Embryonic facial prominence (tissue), 1 donor: Measurements from ENCODE around the gene GAPVD1.
"Not testable (repeated sequence)": the region's sequence is repeated elsewhere in the genome, so short reads cannot be mapped to it uniquely, and the experiment has no call there.

ENCODE experiments used
- DNase-seq: peaks from one replicate; pipeline ENCODE4 v3.0.0-alpha.2; 2016; ENCODE audit errors: extremely low spot score

Gene GAPVD1

DNA sequence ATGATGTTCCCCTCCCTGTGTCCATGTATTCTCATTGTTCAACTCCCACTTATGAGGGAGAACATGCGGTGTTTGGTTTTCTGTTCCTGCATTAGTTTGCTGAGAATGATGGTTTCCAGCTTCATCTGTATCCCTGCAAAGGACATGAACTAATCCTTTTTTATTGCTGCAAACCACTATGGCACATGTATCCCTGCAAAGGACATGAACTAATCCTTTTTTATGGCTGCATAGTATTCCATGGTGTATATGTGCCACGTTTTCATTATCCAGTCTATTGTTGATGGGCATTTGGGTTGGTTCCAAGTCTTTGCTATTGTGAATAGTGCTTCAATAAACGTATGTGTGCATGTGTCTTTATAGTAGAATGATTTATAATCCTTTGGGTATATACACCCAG lies 54.7 kb downstream of the GAPVD1 start:
- DNase-seq: not testable (repeated sequence)

DNA sequence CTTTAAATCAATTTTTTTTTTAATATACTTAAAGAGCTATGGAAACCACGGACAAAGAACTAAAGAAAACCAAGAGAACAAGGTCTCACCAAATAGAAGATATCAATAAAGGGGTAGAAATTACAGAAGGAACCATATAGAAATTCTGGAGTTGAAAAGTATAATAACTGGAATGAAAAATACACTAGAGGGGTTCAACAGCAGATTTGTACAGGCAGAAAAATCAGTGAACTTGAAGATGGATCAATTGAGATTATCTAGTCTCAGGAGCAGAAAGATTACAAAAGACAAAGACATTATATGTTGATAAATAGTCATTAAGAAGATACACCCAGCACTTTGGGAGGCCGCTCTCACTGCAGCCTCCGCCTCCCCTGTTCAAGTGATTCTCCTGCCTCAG lies 56.1 kb downstream of the GAPVD1 start:
- no peak for DNase-seq

DNA sequence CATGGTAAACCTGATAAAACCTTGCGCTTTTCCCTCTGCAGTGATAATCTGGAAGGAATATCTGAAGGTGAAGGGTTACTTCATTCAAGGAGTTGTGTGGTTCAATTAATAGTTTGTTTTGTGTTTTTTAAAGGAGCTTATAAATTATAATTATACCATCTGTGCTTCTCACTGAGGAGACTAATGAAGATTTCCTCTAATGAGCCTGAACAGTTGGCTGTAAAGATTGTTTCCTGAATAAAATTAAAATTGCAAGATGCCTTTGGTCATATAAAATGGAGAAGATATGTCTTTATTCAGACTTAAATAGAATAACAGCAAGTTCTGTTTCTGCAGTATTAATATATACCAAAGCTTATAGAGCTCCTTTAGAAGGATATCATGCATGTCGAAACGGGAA lies 59.9 kb downstream of the GAPVD1 start:
- DNase-seq: no peak

DNA sequence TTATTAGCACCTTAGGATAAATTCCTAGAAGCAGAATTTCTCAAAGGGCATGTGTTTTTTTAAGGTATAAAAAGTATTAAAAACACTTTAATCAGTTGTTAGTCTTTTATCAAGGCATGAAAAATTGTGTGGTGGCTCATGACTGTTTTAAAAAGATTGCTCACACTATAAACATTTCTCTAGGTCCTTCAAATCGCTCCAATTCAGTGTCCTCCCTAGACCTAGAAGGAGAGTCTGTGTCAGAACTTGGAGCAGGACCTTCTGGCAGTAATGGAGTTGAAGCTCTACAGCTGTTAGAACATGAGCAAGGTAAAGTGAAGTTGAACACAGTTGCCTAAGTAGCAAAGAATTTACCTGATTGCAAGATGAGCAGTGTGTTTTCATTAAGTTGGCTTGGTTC lies 62.0 kb downstream of the GAPVD1 start:
- DNase-seq: no peak

DNA sequence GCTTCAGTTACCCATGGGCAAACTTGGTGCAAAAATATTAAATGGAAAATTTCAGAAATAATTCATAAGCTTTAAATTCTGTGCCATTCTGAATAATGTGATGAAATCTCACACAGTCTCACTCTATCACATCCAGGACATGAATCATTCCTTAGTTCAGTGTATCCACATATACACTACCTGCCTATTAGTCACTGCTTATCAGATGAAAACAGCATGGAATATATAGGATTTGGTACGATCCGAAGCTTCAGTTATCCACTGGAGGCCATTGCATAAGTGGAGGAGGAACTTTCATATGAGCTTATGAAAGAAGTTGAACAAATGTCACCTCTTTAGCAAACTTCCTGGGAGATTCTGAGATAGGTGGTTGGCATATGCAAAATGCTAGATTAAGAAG lies 64.2 kb downstream of the GAPVD1 start:
- DNase-seq: no peak

DNA sequence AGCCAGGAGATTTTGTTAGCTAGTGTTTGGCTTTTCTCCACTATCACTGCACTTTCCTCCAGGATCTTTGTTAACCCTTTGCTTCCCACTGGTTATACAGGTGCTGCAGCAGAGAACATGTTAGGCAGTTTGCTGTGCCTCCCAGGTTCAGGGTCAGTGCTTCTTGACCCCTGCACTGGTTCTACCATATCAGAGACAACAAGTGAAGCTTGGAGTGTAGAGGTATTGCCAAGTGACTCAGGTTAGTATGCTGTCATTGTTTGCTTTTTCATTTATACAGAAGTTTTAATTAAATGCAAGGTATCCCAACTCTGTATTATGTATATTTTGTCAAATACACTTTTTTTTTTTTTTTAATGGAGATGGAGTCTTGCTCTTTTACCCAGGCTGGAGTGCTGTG lies 68.4 kb downstream of the GAPVD1 start:
- no peak for DNase-seq

DNA sequence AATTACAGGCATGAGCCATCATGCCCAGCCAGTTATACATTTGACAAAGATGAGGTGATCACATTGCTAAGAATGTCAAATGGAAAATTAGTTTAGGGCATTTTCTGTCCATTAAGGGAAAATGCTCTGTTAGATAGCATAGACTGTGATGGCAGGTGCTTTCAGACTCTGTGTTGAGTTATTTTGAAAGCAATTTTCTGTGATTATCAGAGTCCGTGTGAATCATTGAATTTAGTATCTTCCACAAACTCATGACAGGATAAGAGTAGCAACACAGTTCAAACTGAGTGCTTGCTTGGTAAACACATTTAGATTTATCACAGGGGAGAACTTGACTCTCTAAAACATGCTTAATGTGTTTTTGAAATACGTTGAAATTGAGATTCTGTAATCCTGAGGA lies 69.0 kb downstream of the GAPVD1 start:
- no peak for DNase-seq

DNA sequence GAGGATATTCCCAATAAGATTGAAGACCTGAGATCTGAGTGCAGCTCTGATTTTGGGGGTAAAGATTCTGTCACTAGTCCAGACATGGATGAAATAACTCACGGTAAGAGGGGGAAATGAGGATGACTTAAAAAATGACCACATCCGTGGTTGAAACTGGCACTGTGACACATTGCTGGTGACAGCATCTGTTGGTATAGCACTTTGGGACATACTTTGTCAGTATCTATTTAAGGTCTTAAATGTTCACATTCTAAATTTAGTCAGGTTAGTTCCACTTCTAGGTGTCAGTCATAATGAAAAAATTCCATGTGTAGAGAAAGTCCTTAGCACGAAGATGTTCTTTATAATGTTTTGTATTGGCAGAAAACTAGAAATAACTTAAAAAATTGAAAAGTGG lies 70.9 kb downstream of the GAPVD1 start:
- no peak for DNase-seq

DNA sequence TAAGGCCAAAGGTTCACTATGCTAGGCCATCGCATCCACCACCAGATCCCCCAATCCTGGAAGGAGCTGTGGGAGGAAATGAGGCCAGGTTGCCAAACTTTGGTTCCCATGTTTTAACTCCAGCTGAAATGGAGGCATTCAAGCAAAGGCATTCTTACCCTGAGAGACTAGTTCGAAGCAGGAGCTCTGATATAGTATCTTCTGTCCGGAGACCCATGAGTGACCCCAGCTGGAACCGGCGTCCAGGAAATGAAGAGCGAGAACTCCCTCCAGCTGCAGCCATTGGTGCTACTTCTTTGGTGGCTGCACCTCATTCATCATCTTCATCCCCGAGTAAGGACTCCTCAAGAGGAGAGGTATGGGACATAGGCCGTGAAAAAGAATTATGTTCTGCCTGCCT lies 75.6 kb downstream of the GAPVD1 start:
- DNase-seq: no peak

DNA sequence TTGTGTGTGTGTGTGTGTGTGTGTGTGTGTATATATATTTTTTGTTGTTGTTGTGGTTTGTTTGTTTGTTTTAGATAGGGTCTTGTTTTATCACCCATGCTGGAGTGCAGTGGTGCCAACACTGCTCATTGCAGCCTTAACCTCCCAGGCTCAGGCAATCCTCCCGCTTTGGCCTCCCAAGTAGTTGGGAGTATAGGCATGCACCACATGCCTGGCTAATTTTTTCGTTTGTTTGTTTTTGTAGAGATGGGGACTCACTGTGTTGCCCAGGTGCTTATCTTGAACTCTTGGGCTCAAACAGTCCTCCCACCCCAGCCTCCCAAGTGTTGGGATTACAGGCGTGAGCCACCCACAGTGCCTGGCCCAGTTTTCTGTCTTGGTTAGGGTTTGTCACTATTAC lies 77.3 kb downstream of the GAPVD1 start:
- DNase-seq: no peak

DNA sequence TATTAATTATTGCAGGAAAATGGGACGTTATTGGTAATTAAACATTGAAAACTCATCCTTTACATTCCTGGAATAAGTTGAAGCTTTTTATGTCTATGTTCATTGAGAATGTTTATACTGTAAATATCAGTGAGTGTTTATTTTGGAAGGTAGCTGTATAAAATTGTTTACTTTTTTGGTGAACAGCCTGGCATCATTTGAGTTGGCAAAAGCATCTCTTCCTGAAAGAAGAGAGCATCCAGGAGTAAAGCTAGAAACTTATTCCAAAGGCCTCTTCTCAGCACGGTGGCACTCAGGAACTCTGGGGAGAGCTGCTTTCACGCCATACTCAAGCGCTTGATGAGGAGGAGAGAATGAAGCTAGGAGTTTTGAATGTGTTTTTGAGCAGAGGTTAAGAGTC lies 79.9 kb downstream of the GAPVD1 start:
- DNase-seq: no peak

DNA sequence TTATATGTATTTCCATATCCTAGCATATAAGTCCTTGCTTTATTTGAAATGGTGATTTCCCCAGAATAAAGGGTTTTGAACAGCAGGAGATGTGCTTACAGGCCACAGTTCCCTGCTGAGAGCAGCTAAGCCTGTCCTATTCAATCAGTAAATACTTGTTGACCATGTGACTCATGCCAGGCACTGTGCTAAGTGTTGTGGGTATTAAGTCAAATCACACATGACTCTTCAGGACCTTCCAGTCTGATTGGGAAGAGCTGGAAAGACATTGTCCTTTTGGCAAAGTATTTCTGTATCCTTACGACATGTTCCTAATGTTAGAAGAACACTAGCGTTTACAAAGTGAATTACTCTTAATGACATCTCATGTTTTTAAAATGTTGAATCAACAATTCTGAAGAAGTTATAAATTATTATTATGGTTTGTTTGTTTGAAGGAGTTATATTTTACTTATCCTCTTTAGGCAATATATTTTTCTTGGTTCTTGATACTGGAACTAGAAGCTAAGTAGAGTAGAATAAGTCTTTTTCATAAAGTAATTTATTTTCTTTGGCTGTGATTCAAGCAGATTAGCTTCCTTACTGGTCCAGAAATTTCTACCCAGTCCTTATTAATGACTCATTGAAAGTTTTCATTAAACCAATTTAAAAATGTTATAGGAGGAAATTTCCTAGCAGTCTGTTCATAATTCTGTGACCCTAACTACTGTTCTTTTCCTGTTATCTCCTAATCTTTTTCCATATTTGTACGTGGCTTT lies 82.1 kb downstream of the GAPVD1 start:
- no peak for DNase-seq

DNA sequence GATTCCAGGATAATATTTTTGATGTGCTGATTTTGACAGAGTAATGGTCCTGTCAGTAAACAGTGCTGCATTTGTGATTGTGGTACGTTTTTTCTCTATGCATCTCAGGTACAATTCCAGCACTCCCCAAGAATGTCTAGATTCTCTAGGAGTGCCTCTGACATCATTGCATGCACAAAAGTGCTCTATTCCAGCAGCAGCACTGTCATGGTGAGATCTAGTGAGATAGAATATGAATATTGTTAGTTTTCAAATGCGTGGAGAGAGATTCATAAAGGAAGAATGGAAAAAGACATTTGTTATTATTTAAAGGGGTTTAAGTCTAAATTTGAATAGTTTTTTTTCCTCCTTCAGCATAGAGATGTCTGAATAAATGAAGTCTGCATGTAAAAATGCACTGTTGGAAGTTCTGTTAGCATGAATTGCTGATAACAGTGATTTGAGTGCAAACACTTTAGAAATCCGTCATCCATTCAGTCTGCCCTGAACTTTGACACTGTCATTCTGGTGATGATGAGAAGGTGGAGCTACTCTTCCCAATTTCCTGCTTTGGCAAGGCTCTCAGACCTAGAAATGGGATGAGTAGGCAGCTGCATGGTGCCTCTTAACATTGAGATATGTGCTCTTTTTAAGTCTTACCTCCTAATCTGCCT lies 84.6 kb downstream of the GAPVD1 start:
- no peak for DNase-seq

DNA sequence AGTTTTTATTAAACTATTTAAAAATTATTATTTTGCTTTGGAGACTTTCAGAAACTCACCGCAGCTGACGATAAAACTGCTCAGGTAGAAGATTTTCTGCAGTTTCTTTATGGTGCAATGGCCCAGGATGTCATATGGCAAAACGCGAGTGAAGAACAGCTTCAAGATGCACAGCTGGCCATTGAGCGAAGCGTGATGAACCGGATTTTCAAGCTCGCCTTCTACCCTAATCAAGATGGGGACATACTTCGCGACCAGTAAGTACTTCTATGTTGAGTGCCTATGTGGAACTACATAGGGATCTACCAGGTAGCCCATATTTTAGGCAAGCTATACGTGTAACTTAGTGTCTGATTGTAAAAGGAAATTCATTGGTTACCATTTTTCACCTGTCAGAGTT lies 94.0 kb downstream of the GAPVD1 start:
- no peak for DNase-seq

DNA sequence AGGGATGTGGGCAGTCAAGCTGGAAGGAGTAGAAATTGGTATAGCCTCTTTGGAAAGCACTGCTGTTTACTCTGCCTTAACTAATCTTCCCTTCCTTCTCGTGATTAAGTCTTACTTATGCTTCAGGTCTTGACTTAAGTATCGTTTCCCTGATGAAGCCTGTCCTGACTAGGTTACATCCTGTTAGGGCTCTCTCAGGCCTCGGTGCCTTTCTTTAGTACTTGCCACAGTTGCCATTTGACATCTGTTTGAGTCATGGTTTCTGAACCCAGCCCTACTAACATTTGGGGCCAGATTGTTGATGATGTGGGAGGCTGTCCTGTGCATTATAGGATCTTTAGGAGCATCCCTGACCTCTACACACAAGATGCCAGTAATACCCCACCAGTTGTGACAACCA lies 94.4 kb downstream of the GAPVD1 start:
- DNase-seq: no peak

DNA sequence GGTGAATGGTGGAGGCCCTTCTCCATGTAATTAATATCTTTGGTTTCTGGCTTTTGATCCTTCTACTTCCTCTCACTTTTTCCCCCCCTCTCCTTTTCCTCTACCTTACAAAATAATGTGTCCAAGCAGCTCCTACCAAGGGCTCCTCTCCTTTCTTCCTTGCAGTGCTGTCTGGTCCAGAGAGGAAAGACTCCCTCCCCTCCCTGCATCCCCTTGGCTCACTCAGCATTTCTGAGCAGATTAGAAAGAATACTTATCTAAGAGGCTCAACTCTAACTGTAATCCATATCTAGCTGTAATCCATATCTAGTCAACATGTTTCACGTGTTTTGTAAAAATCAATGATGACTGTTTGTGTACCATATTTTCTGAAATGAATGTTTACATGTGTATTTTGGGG lies 97.4 kb downstream of the GAPVD1 start:
- no peak for DNase-seq

DNA sequence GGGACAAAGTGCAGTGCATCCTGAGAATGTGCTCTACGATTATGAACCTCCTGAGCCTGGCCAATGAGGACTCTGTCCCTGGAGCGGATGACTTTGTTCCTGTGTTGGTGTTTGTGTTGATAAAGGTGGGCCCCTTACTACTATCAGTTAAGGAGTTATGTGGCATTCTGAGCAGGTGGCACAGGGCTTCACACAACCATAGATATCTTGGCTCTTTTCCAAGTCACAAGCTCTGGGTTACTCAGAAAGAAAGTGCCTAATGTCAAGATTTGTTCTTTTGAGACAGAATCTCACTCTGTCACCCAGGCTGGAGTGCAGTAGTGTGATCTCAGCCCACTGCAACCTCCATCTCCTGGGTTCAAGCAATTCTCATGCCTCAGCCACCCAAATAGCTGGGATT lies 99.0 kb downstream of the GAPVD1 start:
- DNase-seq: no peak

DNA sequence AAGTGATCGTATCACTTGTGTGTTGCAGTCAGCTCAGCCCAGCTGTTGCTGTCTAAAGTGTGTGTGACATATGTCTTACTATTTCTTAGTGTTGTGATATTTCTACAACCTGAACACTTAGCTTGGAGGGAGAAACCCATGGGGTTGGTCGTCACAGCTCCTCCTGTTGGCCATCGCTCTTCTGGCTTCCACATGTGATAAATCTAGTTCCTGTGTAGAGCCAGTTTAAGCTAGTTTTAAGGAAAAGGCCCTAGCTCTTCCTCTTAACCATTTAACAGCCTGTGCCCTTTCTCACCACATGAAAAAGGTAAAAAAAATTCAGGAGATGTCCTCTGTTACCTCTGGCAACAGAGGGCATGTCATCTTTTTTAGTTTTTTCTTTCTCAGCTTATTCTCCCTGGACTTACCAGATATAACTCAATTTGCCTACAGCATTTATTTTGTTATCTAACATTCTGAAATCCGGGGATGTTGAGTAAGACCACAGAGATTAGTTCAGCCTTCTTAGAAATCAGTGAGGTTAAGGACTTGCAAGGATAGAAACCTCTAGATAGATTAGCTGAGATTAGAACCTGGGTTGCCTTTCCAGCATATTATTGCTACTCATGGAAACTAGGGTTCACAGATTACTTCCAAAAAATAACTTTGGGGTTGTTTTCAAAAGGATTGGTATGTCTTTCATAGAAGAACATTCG lies 100.4 kb downstream of the GAPVD1 start:
- no peak for DNase-seq

DNA sequence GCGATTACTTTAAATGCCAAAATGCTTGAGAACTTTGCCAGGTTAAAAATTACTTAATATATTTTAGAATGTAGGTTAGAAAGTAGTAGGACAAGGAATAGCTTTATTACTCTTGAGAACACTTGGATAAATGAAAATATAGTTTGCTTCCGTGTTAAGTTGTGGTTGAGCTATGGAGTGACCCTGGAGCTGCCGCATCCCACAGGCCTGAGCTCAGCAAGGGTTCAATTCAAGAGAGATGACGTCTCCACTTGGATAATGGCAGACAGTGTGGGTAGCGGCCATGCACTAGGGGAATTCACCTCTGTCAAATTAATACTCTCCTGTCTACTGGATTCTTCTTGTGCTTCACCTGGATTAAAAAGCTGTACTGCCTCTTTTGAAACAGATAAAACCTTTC lies 105.0 kb downstream of the GAPVD1 start:
- no peak for DNase-seq

DNA sequence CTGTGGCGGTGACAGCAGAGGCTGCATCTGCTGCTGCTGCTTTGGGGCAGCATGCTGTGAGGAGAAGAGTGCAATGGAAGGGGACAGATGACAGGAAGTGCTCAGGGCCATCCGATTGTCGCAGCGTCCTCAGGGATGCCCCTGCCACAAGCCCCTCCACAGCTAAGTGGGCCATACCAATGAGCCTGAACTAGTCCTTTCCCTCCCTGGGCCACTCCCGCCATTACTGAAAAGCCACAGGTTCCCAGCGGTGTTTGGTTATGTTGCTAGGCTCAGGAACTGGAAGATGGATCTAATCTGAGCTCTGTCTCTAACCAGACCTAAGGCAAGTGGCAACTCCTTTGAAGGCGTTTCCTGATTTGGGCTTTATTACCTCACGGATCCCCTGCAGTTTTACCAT lies 109.2 kb downstream of the GAPVD1 start:
- DNase-seq: no peak

DNA sequence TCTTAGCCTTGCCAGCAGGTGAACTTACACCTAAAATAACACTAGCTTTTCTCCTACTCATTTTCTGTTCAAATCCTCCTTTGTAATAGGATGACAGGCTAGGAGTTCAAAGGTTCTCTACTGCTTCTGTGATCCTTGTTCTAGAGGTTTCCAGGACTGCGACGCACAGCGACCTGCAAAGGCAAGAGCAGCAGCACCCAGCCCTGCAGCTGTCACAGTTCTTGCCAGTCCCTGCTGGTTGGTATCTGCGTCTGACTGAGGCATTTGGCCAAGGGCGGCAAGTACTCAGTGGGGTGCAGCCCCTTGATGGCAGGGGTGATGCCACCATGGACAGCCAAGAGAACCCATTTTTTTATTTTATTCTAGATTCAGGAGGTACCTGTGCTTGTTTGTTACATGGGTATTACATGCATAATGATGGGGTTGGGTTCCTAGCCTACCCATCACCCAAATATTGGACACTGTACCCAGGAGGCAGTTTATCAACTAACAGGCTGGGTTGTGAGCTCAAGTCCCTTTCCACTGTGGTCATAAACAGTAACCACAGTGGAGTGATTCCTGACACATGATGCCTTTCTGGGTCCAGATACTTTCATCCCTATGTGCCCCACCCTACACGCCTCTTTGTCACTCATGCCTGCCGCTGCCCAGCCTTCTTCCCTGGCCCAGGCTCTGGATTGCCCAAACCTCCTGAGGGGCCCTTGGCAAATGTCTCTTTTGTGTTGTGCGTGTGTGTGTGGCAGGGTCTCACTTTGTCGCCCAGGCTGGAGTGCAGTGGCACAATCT lies 111.0 kb downstream of the GAPVD1 start:
- no peak for DNase-seq
